GM18873 (cell line): ENCODE results near the gene ACTG1.

Experiments used
- ATAC-seq: cut with Tn5 transposase; IDR thresholded peaks from one replicate; pipeline ENCODE4 v1.9.1; 2021; ENCODE audit warnings: mild to moderate bottlenecking, moderate library complexity, moderate number of reproducible peaks; ENCODE audit not compliant: unreplicated experiment, low FRiP score

ACTG1 gene

GRCh38 chr17:81545160-81545949 is 32.8 kb upstream of the ACTG1 start:
- ATAC-seq, result no peak

- no peak for ATAC-seq
Measured at GRCh38 chr17:81544281-81544974, 31.8 kb upstream of the ACTG1 start.

GRCh38 chr17:81543756-81544155 is 31.2 kb upstream of the ACTG1 start:
- no peak for ATAC-seq

- no peak for ATAC-seq
Measured at GRCh38 chr17:81543339-81543675, 30.7 kb upstream of the ACTG1 start.

- ATAC-seq, result no peak
Measured at GRCh38 chr17:81542431-81543338, 30.1 kb upstream of the ACTG1 start.

GRCh38 chr17:81541123-81541522 is 28.5 kb upstream of the ACTG1 start:
- no peak for ATAC-seq

- ATAC-seq, result no peak
Measured at GRCh38 chr17:81540676-81541027, 28.1 kb upstream of the ACTG1 start.

- no peak for ATAC-seq
Measured at GRCh38 chr17:81539961-81540675, 27.5 kb upstream of the ACTG1 start.

GRCh38 chr17:81539571-81539900 is 26.9 kb upstream of the ACTG1 start:
- no peak for ATAC-seq

- ATAC-seq, result no peak
Measured at GRCh38 chr17:81538651-81539570, 26.3 kb upstream of the ACTG1 start.

GRCh38 chr17:81537856-81538555 is 25.4 kb upstream of the ACTG1 start:
- ATAC-seq, result no peak

- no peak for ATAC-seq
Measured at GRCh38 chr17:81537343-81537855, 24.8 kb upstream of the ACTG1 start.

- no peak for ATAC-seq
Measured at GRCh38 chr17:81536299-81537290, 24.0 kb upstream of the ACTG1 start.

- ATAC-seq, result no peak
Measured at GRCh38 chr17:81535480-81536298, 23.1 kb upstream of the ACTG1 start.

GRCh38 chr17:81535007-81535328 is 22.4 kb upstream of the ACTG1 start:
- ATAC-seq, result no peak

- no peak for ATAC-seq
Measured at GRCh38 chr17:81534157-81535006, 21.8 kb upstream of the ACTG1 start.
